ENCODE data around the gene KDM3A. TPM values are rescaled to one million over a fixed set of nuclear protein-coding genes. Genes with fewer than 3 reads are reported as not detected.

KDM3A gene
- total RNA-seq, 1 donor from 2014 or later, result 51.2 TPM

- no peak overlapping the region for H3K4me3 Mint-ChIP-seq
- no peaks in the 10 kb centered on the region for H3K27me3 Mint-ChIP-seq (ENCODE audit: low read depth)
- peaks cover 9% of the 10 kb centered on the region for H3K36me3 Mint-ChIP-seq (ENCODE audit: low read depth)
- no peak overlapping the region for H3K27ac Mint-ChIP-seq (ENCODE audit: unreplicated experiment)
- no peak for DNase-seq (ENCODE audit: low read depth, low spot score)
- H3K9me3 Mint-ChIP-seq, result peaks cover 5% of the 10 kb centered on the region
- TF ChIP-seq, protein P1, sequence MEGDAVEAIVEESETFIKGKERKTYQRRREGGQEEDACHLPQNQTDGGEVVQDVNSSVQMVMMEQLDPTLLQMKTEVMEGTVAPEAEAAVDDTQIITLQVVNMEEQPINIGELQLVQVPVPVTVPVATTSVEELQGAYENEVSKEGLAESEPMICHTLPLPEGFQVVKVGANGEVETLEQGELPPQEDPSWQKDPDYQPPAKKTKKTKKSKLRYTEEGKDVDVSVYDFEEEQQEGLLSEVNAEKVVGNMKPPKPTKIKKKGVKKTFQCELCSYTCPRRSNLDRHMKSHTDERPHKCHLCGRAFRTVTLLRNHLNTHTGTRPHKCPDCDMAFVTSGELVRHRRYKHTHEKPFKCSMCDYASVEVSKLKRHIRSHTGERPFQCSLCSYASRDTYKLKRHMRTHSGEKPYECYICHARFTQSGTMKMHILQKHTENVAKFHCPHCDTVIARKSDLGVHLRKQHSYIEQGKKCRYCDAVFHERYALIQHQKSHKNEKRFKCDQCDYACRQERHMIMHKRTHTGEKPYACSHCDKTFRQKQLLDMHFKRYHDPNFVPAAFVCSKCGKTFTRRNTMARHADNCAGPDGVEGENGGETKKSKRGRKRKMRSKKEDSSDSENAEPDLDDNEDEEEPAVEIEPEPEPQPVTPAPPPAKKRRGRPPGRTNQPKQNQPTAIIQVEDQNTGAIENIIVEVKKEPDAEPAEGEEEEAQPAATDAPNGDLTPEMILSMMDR (conservative IDR thresholded peaks at IDR 0.05), result no peak
- H3K4me1 Mint-ChIP-seq, result no peaks in the 10 kb centered on the region
These were observed 78.2 kb downstream of the KDM3A start for GRCh38 chr2:86519349-86519748.

GRCh38 chr2:86520153-86520552, 79.0 kb downstream of the KDM3A start:
- Mint-ChIP-seq H3K36me3 (ENCODE audit: low read depth) (peaks cover 9% of the 10 kb centered on the region), H3K27ac (ENCODE audit: unreplicated experiment) (no peak overlapping the region), H3K4me1 (no peaks in the 10 kb centered on the region), H3K4me3 (no peak overlapping the region), H3K27me3 (ENCODE audit: low read depth) (no peaks in the 10 kb centered on the region), H3K9me3 (peaks cover 5% of the 10 kb centered on the region)
- TF ChIP-seq, protein P1 (conservative IDR thresholded peaks at IDR 0.05), result peak; percentile 33
- no peak for DNase-seq (ENCODE audit: low read depth, low spot score)

GRCh38 chr2:86521922-86522321, 80.8 kb downstream of the KDM3A start:
- TF ChIP-seq, protein P1 (conservative IDR thresholded peaks at IDR 0.05), result no peak
- H3K4me1 Mint-ChIP-seq, result no peaks in the 10 kb centered on the region
- peaks cover 5% of the 10 kb centered on the region for H3K36me3 Mint-ChIP-seq (ENCODE audit: low read depth)
- H3K4me3 Mint-ChIP-seq, result no peak overlapping the region
- H3K9me3 Mint-ChIP-seq, result peaks cover 5% of the 10 kb centered on the region
- DNase-seq (ENCODE audit: low read depth, low spot score), result no peak
- no peak overlapping the region for H3K27ac Mint-ChIP-seq (ENCODE audit: unreplicated experiment)
- no peaks in the 10 kb centered on the region for H3K27me3 Mint-ChIP-seq (ENCODE audit: low read depth)

DNA sequence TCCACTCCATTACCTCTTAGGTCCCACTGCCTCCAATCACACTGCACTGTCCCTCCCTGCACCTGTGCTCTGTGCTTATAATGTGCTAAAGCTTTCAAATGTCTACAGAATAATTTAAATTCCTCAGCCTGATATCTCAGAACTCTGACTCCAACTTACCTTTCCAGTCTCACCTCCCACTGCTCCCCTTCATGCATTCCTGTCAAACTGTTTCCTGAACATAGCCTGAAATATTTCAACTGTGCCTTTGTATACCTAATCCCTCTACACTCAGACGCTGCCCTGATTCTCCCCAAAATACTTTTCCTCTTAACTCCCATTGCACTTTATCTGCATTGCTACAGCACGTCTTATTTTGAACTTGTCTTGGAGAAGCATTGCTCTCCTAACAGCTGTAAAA, 81.5 kb downstream of the KDM3A start:
- TF ChIP-seq, protein P1 (conservative IDR thresholded peaks at IDR 0.05), result no peak
- peaks cover 5% of the 10 kb centered on the region for H3K36me3 Mint-ChIP-seq (ENCODE audit: low read depth)
- H3K27me3 Mint-ChIP-seq (ENCODE audit: low read depth), result no peaks in the 10 kb centered on the region
- no peak overlapping the region for H3K4me3 Mint-ChIP-seq
- peaks cover 5% of the 10 kb centered on the region for H3K9me3 Mint-ChIP-seq
- no peaks in the 10 kb centered on the region for H3K4me1 Mint-ChIP-seq
- DNase-seq (ENCODE audit: low read depth, low spot score), result no peak
- no peak overlapping the region for H3K27ac Mint-ChIP-seq (ENCODE audit: unreplicated experiment)

DNA sequence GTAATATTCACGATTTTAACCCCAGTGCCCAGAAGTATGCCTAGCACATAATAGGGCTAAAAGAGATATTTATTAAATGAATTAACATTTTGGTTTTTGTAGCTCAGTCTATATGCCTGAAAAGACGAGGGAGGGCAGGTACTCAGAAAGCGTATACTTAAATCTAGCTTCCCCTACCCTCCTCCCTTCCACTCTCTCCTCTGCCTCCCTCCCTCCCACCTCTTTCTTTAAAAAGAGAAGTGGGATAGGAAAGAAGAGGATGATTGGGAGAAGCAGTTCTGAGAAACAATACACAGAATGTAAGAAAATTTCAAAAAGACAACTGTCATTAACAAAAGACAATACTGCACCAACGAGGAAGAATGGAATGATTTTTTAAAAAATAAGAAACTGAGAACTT, 82.3 kb downstream of the KDM3A start:
- H3K4me1 Mint-ChIP-seq, result no peaks in the 10 kb centered on the region

More for the DNA sequence above, 82.3 kb downstream of the KDM3A start:
- DNase-seq (ENCODE audit: low read depth, low spot score), result no peak
- Mint-ChIP-seq H3K27ac (ENCODE audit: unreplicated experiment) (no peak overlapping the region), H3K9me3 (peaks cover 5% of the 10 kb centered on the region), H3K36me3 (ENCODE audit: low read depth) (peaks cover 5% of the 10 kb centered on the region), H3K4me3 (no peak overlapping the region), H3K27me3 (ENCODE audit: low read depth) (no peaks in the 10 kb centered on the region)
- TF ChIP-seq, protein P1 (conservative IDR thresholded peaks at IDR 0.05), result no peak
